Measurements from ENCODE around the gene CLDN22. TPM values are rescaled to one million over a fixed set of nuclear protein-coding genes. Genes with fewer than 3 reads are reported as not detected.

Gene CLDN22
- total RNA-seq (not detected), polyA plus RNA-seq (not detected)

- no peaks in the 10 kb centered on the region for H3K9me3 Mint-ChIP-seq
- ChIA-PET POLR2A (no interaction called here), CTCF (no interaction called here)
- H3K36me3 ChIP-seq (ENCODE audit: insufficient read depth, low read length) = no peaks in the 10 kb centered on the region
- no peak for DNase-seq
- H3K4me1 Mint-ChIP-seq = peaks cover 10 to 18% (median 12%) of the 10 kb centered on the region in 3 donors
- no peaks in the 10 kb centered on the region for H3K36me3 Mint-ChIP-seq
- H3K27me3 ChIP-seq (ENCODE audit: insufficient read depth, low read length, poor library complexity, severe bottlenecking) = no peaks in the 10 kb centered on the region
- peak within 1 kb of the TSS in 5 of 8 donors; percentile 17 to 76 (median 59) for H3K27ac Mint-ChIP-seq
- H3K27ac ChIP-seq (ENCODE audit: low read depth, low read length) = no peak within 1 kb of the TSS
- H3K9me3 ChIP-seq (ENCODE audit: low read length) = no peaks in the 10 kb centered on the region
- H3K4me1 ChIP-seq (ENCODE audit: insufficient read depth, low read length) = peaks cover 12% of the 10 kb centered on the region
- H3K4me3 Mint-ChIP-seq = peak within 1 kb of the TSS in 4 of 7 donors; percentile 8 to 75 (median 33)
- H3K27me3 Mint-ChIP-seq = peaks cover 2 to 21% of the 10 kb centered on the region in 2 donors
- no peak within 1 kb of the TSS for H3K4me3 ChIP-seq (ENCODE audit: low read length)
These were observed at the start of gene CLDN22 for GRCh38 chr4:183320211-183321059. Gene CLDN22 (minus strand): TSS chr4:183320276. CDS start chr4:183320218, 58 bp downstream.

- no peak overlapping the region for H3K4me3 Mint-ChIP-seq
- DNase-seq = no peak
- Histone ChIP-seq H3K27me3 (ENCODE audit: insufficient read depth, low read length, poor library complexity, severe bottlenecking) (no peaks in the 10 kb centered on the region), H3K4me1 (ENCODE audit: insufficient read depth, low read length) (no peaks in the 10 kb centered on the region), H3K27ac (ENCODE audit: low read depth, low read length) (no peak overlapping the region), H3K36me3 (ENCODE audit: insufficient read depth, low read length) (no peaks in the 10 kb centered on the region), H3K4me3 (ENCODE audit: low read length) (no peak overlapping the region), H3K9me3 (ENCODE audit: low read length) (no peaks in the 10 kb centered on the region)
- H3K36me3 Mint-ChIP-seq = peaks cover 0 to 18% (median 0%) of the 10 kb centered on the region in 3 donors
- H3K4me1 Mint-ChIP-seq = no peaks in the 10 kb centered on the region
- H3K27ac Mint-ChIP-seq = no peak overlapping the region
- peaks cover 0 to 10% (median 5%) of the 10 kb centered on the region in 5 donors for H3K9me3 Mint-ChIP-seq
- POLR2A ChIA-PET = no interaction called here
- peaks cover 4 to 5% of the 10 kb centered on the region in 2 donors for H3K27me3 Mint-ChIP-seq
- CTCF ChIA-PET = no interaction called here
These were observed 49.0 kb upstream of the CLDN22 start for GRCh38 chr4:183369073-183369472.

GRCh38 chr4:183366206-183366835, 46.2 kb upstream of the CLDN22 start:
- Histone ChIP-seq H3K4me3 (ENCODE audit: low read length) (no peak overlapping the region), H3K27ac (ENCODE audit: low read depth, low read length) (no peak overlapping the region), H3K27me3 (ENCODE audit: insufficient read depth, low read length, poor library complexity, severe bottlenecking) (no peaks in the 10 kb centered on the region), H3K4me1 (ENCODE audit: insufficient read depth, low read length) (no peaks in the 10 kb centered on the region), H3K9me3 (ENCODE audit: low read length) (no peaks in the 10 kb centered on the region), H3K36me3 (ENCODE audit: insufficient read depth, low read length) (no peaks in the 10 kb centered on the region)
- POLR2A ChIA-PET = no interaction called here
- no peak for DNase-seq
- no peaks in the 10 kb centered on the region for H3K36me3 Mint-ChIP-seq
- no peaks in the 10 kb centered on the region for H3K9me3 Mint-ChIP-seq
- CTCF ChIA-PET = no interaction called here
- no peak overlapping the region for H3K27ac Mint-ChIP-seq
- no peak overlapping the region for H3K4me3 Mint-ChIP-seq
- no peaks in the 10 kb centered on the region for H3K4me1 Mint-ChIP-seq
- H3K27me3 Mint-ChIP-seq = peaks cover 1 to 14% of the 10 kb centered on the region in 2 donors

GRCh38 chr4:183364025-183364424, 43.9 kb upstream of the CLDN22 start:
- H3K27me3 Mint-ChIP-seq = peaks cover 1 to 17% of the 10 kb centered on the region in 2 donors
- no peak overlapping the region for H3K4me3 Mint-ChIP-seq
- no peaks in the 10 kb centered on the region for H3K36me3 Mint-ChIP-seq
- no peaks in the 10 kb centered on the region for H3K4me1 Mint-ChIP-seq
- H3K27ac Mint-ChIP-seq = peak overlapping the region in 1 of 8 donors; percentile 86
- DNase-seq = no peak
- no peak overlapping the region for H3K4me3 ChIP-seq (ENCODE audit: low read length)
- H3K27ac ChIP-seq (ENCODE audit: low read depth, low read length) = no peak overlapping the region
- ChIA-PET CTCF (no interaction called here), POLR2A (no interaction called here)
- H3K9me3 Mint-ChIP-seq = no peaks in the 10 kb centered on the region
- H3K36me3 ChIP-seq (ENCODE audit: insufficient read depth, low read length) = no peaks in the 10 kb centered on the region
- no peaks in the 10 kb centered on the region for H3K27me3 ChIP-seq (ENCODE audit: insufficient read depth, low read length, poor library complexity, severe bottlenecking)
- no peaks in the 10 kb centered on the region for H3K4me1 ChIP-seq (ENCODE audit: insufficient read depth, low read length)
- H3K9me3 ChIP-seq (ENCODE audit: low read length) = no peaks in the 10 kb centered on the region

- H3K36me3 Mint-ChIP-seq = no peaks in the 10 kb centered on the region
- H3K4me3 Mint-ChIP-seq = no peak overlapping the region
- Histone ChIP-seq H3K4me3 (ENCODE audit: low read length) (no peak overlapping the region), H3K4me1 (ENCODE audit: insufficient read depth, low read length) (no peaks in the 10 kb centered on the region), H3K9me3 (ENCODE audit: low read length) (no peaks in the 10 kb centered on the region), H3K27ac (ENCODE audit: low read depth, low read length) (no peak overlapping the region), H3K27me3 (ENCODE audit: insufficient read depth, low read length, poor library complexity, severe bottlenecking) (no peaks in the 10 kb centered on the region), H3K36me3 (ENCODE audit: insufficient read depth, low read length) (no peaks in the 10 kb centered on the region)
- ChIA-PET POLR2A (no interaction called here), CTCF (no interaction called here)
- no peaks in the 10 kb centered on the region for H3K9me3 Mint-ChIP-seq
- peaks cover under 1 to 21% of the 10 kb centered on the region in 2 donors for H3K27me3 Mint-ChIP-seq
- no peaks in the 10 kb centered on the region for H3K4me1 Mint-ChIP-seq
- H3K27ac Mint-ChIP-seq = peak overlapping the region in 1 of 8 donors; percentile 63
- no peak for DNase-seq
These were observed 43.0 kb upstream of the CLDN22 start for GRCh38 chr4:183362916-183363542.

- H3K27me3 ChIP-seq (ENCODE audit: insufficient read depth, low read length, poor library complexity, severe bottlenecking) = no peaks in the 10 kb centered on the region
- no peaks in the 10 kb centered on the region for H3K36me3 ChIP-seq (ENCODE audit: insufficient read depth, low read length)
- H3K27me3 Mint-ChIP-seq = peaks cover 0 to 28% of the 10 kb centered on the region in 2 donors
- no peak overlapping the region for H3K27ac Mint-ChIP-seq
- H3K4me1 Mint-ChIP-seq = no peaks in the 10 kb centered on the region
- no peak overlapping the region for H3K4me3 ChIP-seq (ENCODE audit: low read length)
- H3K9me3 ChIP-seq (ENCODE audit: low read length) = no peaks in the 10 kb centered on the region
- no peak overlapping the region for H3K27ac ChIP-seq (ENCODE audit: low read depth, low read length)
- no peak overlapping the region for H3K4me3 Mint-ChIP-seq
- ChIA-PET CTCF (interaction anchor here (2.3 kb wide), 1 partner anchor 45 kb away, joined by 6 read pairs; no protein-coding TSS in a partner anchor), POLR2A (no interaction called here)
- H3K9me3 Mint-ChIP-seq = no peaks in the 10 kb centered on the region
- no peak for DNase-seq
- H3K4me1 ChIP-seq (ENCODE audit: insufficient read depth, low read length) = no peaks in the 10 kb centered on the region
- no peaks in the 10 kb centered on the region for H3K36me3 Mint-ChIP-seq
These were observed 42.0 kb upstream of the CLDN22 start for GRCh38 chr4:183362036-183362435.

GRCh38 chr4:183360161-183360919, 40.3 kb upstream of the CLDN22 start:
- Histone ChIP-seq H3K4me1 (ENCODE audit: insufficient read depth, low read length) (no peaks in the 10 kb centered on the region), H3K27ac (ENCODE audit: low read depth, low read length) (no peak overlapping the region), H3K27me3 (ENCODE audit: insufficient read depth, low read length, poor library complexity, severe bottlenecking) (no peaks in the 10 kb centered on the region), H3K36me3 (ENCODE audit: insufficient read depth, low read length) (no peaks in the 10 kb centered on the region), H3K9me3 (ENCODE audit: low read length) (no peaks in the 10 kb centered on the region), H3K4me3 (ENCODE audit: low read length) (no peak overlapping the region)
- H3K4me1 Mint-ChIP-seq = no peaks in the 10 kb centered on the region
- POLR2A ChIA-PET = no interaction called here
- no peaks in the 10 kb centered on the region for H3K9me3 Mint-ChIP-seq
- CTCF ChIA-PET = interaction anchor here (2.3 kb wide), 1 partner anchor 47 kb away, joined by 6 read pairs; no protein-coding TSS in a partner anchor
- H3K4me3 Mint-ChIP-seq = no peak overlapping the region
- no peaks in the 10 kb centered on the region for H3K36me3 Mint-ChIP-seq
- no peak for DNase-seq
- peaks cover 2 to 28% of the 10 kb centered on the region in 2 donors for H3K27me3 Mint-ChIP-seq
- no peak overlapping the region for H3K27ac Mint-ChIP-seq

Measured in CD8-positive, alpha-beta memory T cell (primary cell).